IMR-90 (cell line): ENCODE data around the gene NAPEPLD.

Experiments
- CEBPB ChIP-seq: IDR thresholded peaks from 2 replicates; pipeline ENCODE4 v1.6.1; 2012; ENCODE audit warnings: low read depth, low read length, improper control_type of control experiment
- CHD1 ChIP-seq: IDR thresholded peaks from 2 replicates; pipeline ENCODE4 v1.6.1; 2012; ENCODE audit warnings: low read depth, low read length, improper control_type of control experiment
- MAFK ChIP-seq: IDR thresholded peaks from 2 replicates; pipeline ENCODE4 v1.6.1; 2012; ENCODE audit warnings: low read depth, low read length, improper control_type of control experiment
- POLR2A ChIP-seq: IDR thresholded peaks from 2 replicates; pipeline ENCODE4 v1.6.1; 2012; ENCODE audit warnings: mild to moderate bottlenecking, low read depth, low read length
- RAD21 ChIP-seq: IDR thresholded peaks from 2 replicates; pipeline ENCODE4 v1.6.1; 2012; ENCODE audit warnings: low read length, improper control_type of control experiment
- RFX5 ChIP-seq: IDR thresholded peaks from 2 replicates; pipeline ENCODE4 v1.8.0; 2012; ENCODE audit warnings: low read depth, mild to moderate bottlenecking, low read length, moderate library complexity
- TF ChIP-seq, protein P1 (sequence below): conservative IDR thresholded peaks from 2 replicates; pipeline ENCODE4 v1.5.1; 2012; ENCODE audit warnings: mild to moderate bottlenecking, low read depth, low read length, improper control_type of control experiment
- TF ChIP-seq, protein P2 (sequence below): fragments of 150-350 bp; IDR thresholded peaks from 2 replicates; pipeline ENCODE4 v1.6.1; 2017; ENCODE audit warnings: mild to moderate bottlenecking, antibody characterized with exemption, low read length, low read depth

DNA sequence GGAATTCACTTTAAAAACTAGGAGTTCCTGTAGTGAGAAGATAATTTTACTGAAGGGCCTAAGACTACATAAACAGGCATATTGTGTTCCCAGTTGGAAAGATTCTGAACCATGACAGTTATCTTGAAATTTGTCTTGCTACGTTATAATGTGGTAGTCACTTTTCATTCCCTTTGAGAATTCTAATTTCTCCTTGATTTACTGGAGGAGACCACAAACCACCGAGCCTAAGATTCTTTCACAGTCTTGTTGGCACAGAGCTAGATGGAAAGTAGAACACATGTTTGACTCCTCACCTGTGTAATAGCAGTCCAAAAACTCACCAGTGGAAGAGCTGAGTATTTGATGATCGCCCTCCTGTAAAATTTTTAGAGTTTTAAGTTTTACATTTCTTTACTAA lies 69.1 kb downstream of the NAPEPLD start:
- TF ChIP-seq, protein P1, sequence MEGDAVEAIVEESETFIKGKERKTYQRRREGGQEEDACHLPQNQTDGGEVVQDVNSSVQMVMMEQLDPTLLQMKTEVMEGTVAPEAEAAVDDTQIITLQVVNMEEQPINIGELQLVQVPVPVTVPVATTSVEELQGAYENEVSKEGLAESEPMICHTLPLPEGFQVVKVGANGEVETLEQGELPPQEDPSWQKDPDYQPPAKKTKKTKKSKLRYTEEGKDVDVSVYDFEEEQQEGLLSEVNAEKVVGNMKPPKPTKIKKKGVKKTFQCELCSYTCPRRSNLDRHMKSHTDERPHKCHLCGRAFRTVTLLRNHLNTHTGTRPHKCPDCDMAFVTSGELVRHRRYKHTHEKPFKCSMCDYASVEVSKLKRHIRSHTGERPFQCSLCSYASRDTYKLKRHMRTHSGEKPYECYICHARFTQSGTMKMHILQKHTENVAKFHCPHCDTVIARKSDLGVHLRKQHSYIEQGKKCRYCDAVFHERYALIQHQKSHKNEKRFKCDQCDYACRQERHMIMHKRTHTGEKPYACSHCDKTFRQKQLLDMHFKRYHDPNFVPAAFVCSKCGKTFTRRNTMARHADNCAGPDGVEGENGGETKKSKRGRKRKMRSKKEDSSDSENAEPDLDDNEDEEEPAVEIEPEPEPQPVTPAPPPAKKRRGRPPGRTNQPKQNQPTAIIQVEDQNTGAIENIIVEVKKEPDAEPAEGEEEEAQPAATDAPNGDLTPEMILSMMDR, result no peak
- TF ChIP-seq POLR2A (no peak), MAFK (no peak), RAD21 (no peak), CEBPB (no peak), RFX5 (no peak), CHD1 (no peak)
- TF ChIP-seq, protein P2, sequence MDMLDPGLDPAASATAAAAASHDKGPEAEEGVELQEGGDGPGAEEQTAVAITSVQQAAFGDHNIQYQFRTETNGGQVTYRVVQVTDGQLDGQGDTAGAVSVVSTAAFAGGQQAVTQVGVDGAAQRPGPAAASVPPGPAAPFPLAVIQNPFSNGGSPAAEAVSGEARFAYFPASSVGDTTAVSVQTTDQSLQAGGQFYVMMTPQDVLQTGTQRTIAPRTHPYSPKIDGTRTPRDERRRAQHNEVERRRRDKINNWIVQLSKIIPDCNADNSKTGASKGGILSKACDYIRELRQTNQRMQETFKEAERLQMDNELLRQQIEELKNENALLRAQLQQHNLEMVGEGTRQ, result no peak
